ENCODE results near the gene DOCK6. TPM values are rescaled to one million over a fixed set of nuclear protein-coding genes. Genes with fewer than 3 reads are reported as not detected.

DOCK6 gene
- total and polyA plus RNA-seq, 2 of the 13 experiments (the other 11 are each of a cell fraction or from before 2014, with no cell fraction given), result 5.4 to 38.1 TPM

- no peak for TF ChIP-seq ATF3 (CRISPR knock-in tag; IDR thresholded peaks at IDR 0.05)
- TF ChIP-seq MIER2 (CRISPR knock-in tag; IDR thresholded peaks at IDR 0.05), result no peak
- no peak for TF ChIP-seq PATZ1 (CRISPR knock-in tag; IDR thresholded peaks at IDR 0.05)
- TF ChIP-seq HOXA9 (CRISPR knock-in tag; IDR thresholded peaks at IDR 0.05; ENCODE audit: borderline replicate concordance), result no peak
- peak; percentile 51; the same call in 1 of the 2 replicates for TF ChIP-seq HOXA3 (CRISPR knock-in tag; IDR thresholded peaks at IDR 0.05)
- no peak for TF ChIP-seq ZNF510 (CRISPR knock-in tag; IDR thresholded peaks at IDR 0.05; ENCODE audit: low read depth)
- no peak for TF ChIP-seq TOPORS (CRISPR knock-in tag; IDR thresholded peaks at IDR 0.05)
- TF ChIP-seq ZNF891 (CRISPR knock-in tag; IDR thresholded peaks at IDR 0.05), result no peak
- TF ChIP-seq HIVEP1 (CRISPR knock-in tag; IDR thresholded peaks at IDR 0.05), result no peak
- no peak for TF ChIP-seq BRF2 (CRISPR knock-in tag; IDR thresholded peaks at IDR 0.05)
- no peak for TF ChIP-seq NRL (CRISPR knock-in tag; IDR thresholded peaks at IDR 0.05; ENCODE audit: borderline replicate concordance)
- no peak for TF ChIP-seq ZNF841 (CRISPR knock-in tag; IDR thresholded peaks at IDR 0.05; ENCODE audit: borderline replicate concordance)
- 0 out of 2 replicates have a peak, but pooled peaks have one; percentile 12 for TF ChIP-seq HDAC1 (CRISPR knock-in tag; IDR thresholded peaks at IDR 0.05)
- TF ChIP-seq FOXP4 (CRISPR knock-in tag; IDR thresholded peaks at IDR 0.05), result peak; percentile 56
- TF ChIP-seq ZMAT3 (CRISPR knock-in tag; conservative IDR thresholded peaks at IDR 0.05), result no peak
- no peak for TF ChIP-seq PHF20 (CRISPR knock-in tag; IDR thresholded peaks at IDR 0.05)
- no peak for TF ChIP-seq JUND (CRISPR knock-in tag; IDR thresholded peaks at IDR 0.05)
- TF ChIP-seq CENPBD1 (CRISPR knock-in tag; IDR thresholded peaks at IDR 0.05; ENCODE audit: borderline replicate concordance, low read depth), result no peak
- peak; percentile 80; the same call in 1 of the 2 replicates for TF ChIP-seq ZMYM2 (CRISPR knock-in tag; IDR thresholded peaks at IDR 0.05)
- no peak for TF ChIP-seq ATF6 (CRISPR knock-in tag; conservative IDR thresholded peaks at IDR 0.05)
- TF ChIP-seq ZNF740 (CRISPR knock-in tag; IDR thresholded peaks at IDR 0.05), result no peak
These were observed 6.5 kb upstream of the DOCK6 start (continued) for GRCh38 chr19:11268783-11269267.

All from HepG2 (cell line).